ENCODE data around the gene DPF3.

DNA sequence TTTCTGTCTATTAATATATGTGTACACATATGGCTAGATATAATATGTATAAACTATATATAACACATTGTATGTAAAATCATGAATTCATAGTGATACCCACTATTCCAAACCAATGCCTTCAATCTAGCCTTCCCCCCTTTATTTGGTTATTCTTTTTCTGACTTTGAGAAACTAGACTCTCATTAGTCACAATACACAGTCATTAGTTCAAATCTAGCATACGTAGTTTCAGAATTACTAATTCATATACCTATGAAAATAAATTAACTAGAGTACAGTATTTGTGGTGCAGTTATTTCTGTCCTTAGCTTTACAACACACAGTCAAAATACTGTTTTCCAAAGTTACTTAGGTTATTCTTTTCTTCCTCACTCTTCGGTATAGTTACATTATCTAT is 268.2 kb downstream of the DPF3 start:
- TF ChIP-seq EP300 (IDR thresholded peaks at IDR 0.05), result no peak
- TF ChIP-seq, protein P1, sequence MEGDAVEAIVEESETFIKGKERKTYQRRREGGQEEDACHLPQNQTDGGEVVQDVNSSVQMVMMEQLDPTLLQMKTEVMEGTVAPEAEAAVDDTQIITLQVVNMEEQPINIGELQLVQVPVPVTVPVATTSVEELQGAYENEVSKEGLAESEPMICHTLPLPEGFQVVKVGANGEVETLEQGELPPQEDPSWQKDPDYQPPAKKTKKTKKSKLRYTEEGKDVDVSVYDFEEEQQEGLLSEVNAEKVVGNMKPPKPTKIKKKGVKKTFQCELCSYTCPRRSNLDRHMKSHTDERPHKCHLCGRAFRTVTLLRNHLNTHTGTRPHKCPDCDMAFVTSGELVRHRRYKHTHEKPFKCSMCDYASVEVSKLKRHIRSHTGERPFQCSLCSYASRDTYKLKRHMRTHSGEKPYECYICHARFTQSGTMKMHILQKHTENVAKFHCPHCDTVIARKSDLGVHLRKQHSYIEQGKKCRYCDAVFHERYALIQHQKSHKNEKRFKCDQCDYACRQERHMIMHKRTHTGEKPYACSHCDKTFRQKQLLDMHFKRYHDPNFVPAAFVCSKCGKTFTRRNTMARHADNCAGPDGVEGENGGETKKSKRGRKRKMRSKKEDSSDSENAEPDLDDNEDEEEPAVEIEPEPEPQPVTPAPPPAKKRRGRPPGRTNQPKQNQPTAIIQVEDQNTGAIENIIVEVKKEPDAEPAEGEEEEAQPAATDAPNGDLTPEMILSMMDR (IDR thresholded peaks at IDR 0.05), result no peak
